HCT116 (cell line): ENCODE data around the gene TTC27. TPM values are rescaled to one million over a fixed set of nuclear protein-coding genes. Genes with fewer than 3 reads are reported as not detected.

ENCODE experiments used
- ATAC-seq: fragments of 200-7000 bp; cut with Tn5 transposase; 2 replicates; pipeline ENCODE4 v1.9.1; 2020; ENCODE audit warnings: mild to moderate bottlenecking, moderate library complexity
- BruUV-seq: library from RNA; stranded (reverse); fragments of 400-500 nt; replicated peaks from 2 replicates; lab custom pipeline; 2021; lab: Mats Ljungman, UMichigan
- CTCF ChIA-PET: fragments of 300-600 bp; sonication (Branson Sonifier 250); formaldehyde crosslinking; loops from one replicate; lab custom pipeline; 2021; ENCODE audit warnings: antibody characterized with exemption; lab: Charles Lee
- POLR2A ChIA-PET: fragments of 300-600, 350-600 bp; sonication (Branson Sonifier 250); formaldehyde crosslinking; loops from one replicate; lab custom pipeline; 2021; ENCODE audit warnings: antibody characterized with exemption; lab: Charles Lee
- RAD21 ChIA-PET, 2 experiments: fragments of 300-600 bp; sonication (Branson Sonifier 250); formaldehyde crosslinking; loops; one replicate each; lab custom pipeline; 2023; ENCODE audit warnings: low total read pairs in 2 of 2; ENCODE audit not compliant: uncharacterized antibody in 2 of 2, unreplicated experiment in 2 of 2, low non-redundant PET in 1 of 2; lab: Charles Lee
- DNase-seq: peaks from one replicate; pipeline ENCODE4 v3.0.0-alpha.2; 2010; ENCODE audit warnings: low read depth, low spot score
- H2AFZ ChIP-seq: fragments of 200-600 bp; shearing (Covaris generic), sonication (generic); 2 replicates; pipeline ENCODE4 v1.6.1; 2017; ENCODE audit warnings: low read depth, mixed run types, mixed read lengths, antibody characterized with exemption, low read length; ENCODE audit not compliant: poor library complexity, severe bottlenecking
- H3K27ac ChIP-seq: 2 replicates; pipeline ENCODE4 v1.5.1; 2012; ENCODE audit warnings: low read depth, low read length
- H3K27me3 ChIP-seq: fragments of 200-600 bp; sonication (generic); 2 replicates; pipeline ENCODE4 v1.6.1; 2016; ENCODE audit warnings: mixed run types, low read length, mixed read lengths; ENCODE audit not compliant: insufficient read depth
- H3K36me3 ChIP-seq, 2 experiments: fragments of 200-500 bp in 1 of 2; fragments of 200-600 bp in 1 of 2; sonication (Bioruptor generic) in 1 of 2; sonication (generic) in 1 of 2; 2 replicates each; pipeline versions ENCODE4 v1.5.1 to v1.6.1; 2014 to 2016; ENCODE audit warnings: low read length in 2 of 2, inconsistent platforms in 1 of 2, mixed read lengths in 1 of 2, mixed run types in 1 of 2; ENCODE audit not compliant: insufficient read depth in 2 of 2, control insufficient read depth in 1 of 2
- H3K4me1 ChIP-seq, 2 experiments: fragments of 200-600 bp in 1 of 2; sonication (generic) in 1 of 2; 2 replicates each; pipeline versions ENCODE4 v1.5.1 to v1.6.1; 2012 to 2017; ENCODE audit warnings: low read length in 2 of 2, inconsistent platforms in 1 of 2, mild to moderate bottlenecking in 1 of 2, mixed read lengths in 1 of 2, mixed run types in 1 of 2, moderate library complexity in 1 of 2; ENCODE audit not compliant: insufficient read depth in 2 of 2, control insufficient read depth in 1 of 2
- H3K4me2 ChIP-seq: fragments of 200-600 bp; sonication (generic); 2 replicates; pipeline ENCODE4 v1.6.1; 2017; ENCODE audit warnings: mixed run types, low read length, mixed read lengths
- H3K4me3 ChIP-seq, 2 experiments: fragments of 200-600 bp in 1 of 2; sonication (generic) in 1 of 2; replicated peaks in 1 of 2; 2 replicates each; pipeline ENCODE4 v1.5.1; 2011 to 2016; ENCODE audit warnings: low read length in 2 of 2, control low read depth in 1 of 2, low read depth in 1 of 2, mild to moderate bottlenecking in 1 of 2, mixed read lengths in 1 of 2, mixed run types in 1 of 2
- H3K79me2 ChIP-seq: fragments of 200-600 bp; sonication (generic); 2 replicates; pipeline ENCODE4 v1.6.1; 2017; ENCODE audit warnings: mild to moderate bottlenecking, mixed run types, low read length, moderate library complexity, mixed read lengths; ENCODE audit not compliant: insufficient read depth
- H3K9ac ChIP-seq: fragments of 200-600 bp; sonication (generic); 2 replicates; pipeline ENCODE4 v1.6.1; 2016; ENCODE audit warnings: low read length, mixed read lengths
- H3K9me2 ChIP-seq: fragments of 200-600 bp; sonication (generic), shearing (Covaris generic); 2 replicates; pipeline ENCODE4 v1.6.1; 2017; ENCODE audit warnings: mixed run types, mild to moderate bottlenecking, moderate library complexity; ENCODE audit not compliant: insufficient read depth
- H3K9me3 ChIP-seq, 2 experiments: fragments of 200-500 bp in 1 of 2; fragments of 200-600 bp in 1 of 2; sonication (Bioruptor generic) in 1 of 2; sonication (generic) in 1 of 2; 2 replicates each; pipeline ENCODE4 v1.6.1; 2014 to 2017; ENCODE audit warnings: low read length in 2 of 2, mixed read lengths in 2 of 2, inconsistent platforms in 1 of 2, low read depth in 1 of 2, mild to moderate bottlenecking in 1 of 2, mixed run types in 1 of 2, moderate library complexity in 1 of 2; ENCODE audit not compliant: control insufficient read depth in 1 of 2, insufficient read depth in 1 of 2
- H4K20me1 ChIP-seq: fragments of 200-600 bp; sonication (generic), shearing (Covaris generic); 2 replicates; pipeline ENCODE4 v1.6.1; 2017; ENCODE audit warnings: mixed run types, mild to moderate bottlenecking, moderate library complexity; ENCODE audit not compliant: insufficient read depth
- CBX3 ChIP-seq: IDR thresholded peaks from 2 replicates; pipeline ENCODE4 v1.6.1; 2012; ENCODE audit warnings: low read depth
- CEBPB ChIP-seq: IDR thresholded peaks from 2 replicates; pipeline ENCODE4 v1.6.1; 2012; ENCODE audit warnings: low read depth
- ELF1 ChIP-seq: IDR thresholded peaks from 2 replicates; pipeline ENCODE4 v1.6.1; 2012; ENCODE audit warnings: low read depth, borderline replicate concordance
- EZH2phosphoT487 ChIP-seq: fragments of 200-600 bp; IDR thresholded peaks from 2 replicates; pipeline ENCODE4 v1.6.1; 2018; ENCODE audit warnings: antibody characterized with exemption, borderline replicate concordance
- FOSL1 ChIP-seq: IDR thresholded peaks from 2 replicates; pipeline ENCODE4 v1.6.1; 2012; ENCODE audit warnings: low read depth
- JUND ChIP-seq: IDR thresholded peaks from 2 replicates; pipeline ENCODE4 v1.6.1; 2012
- MAX ChIP-seq: IDR thresholded peaks from 2 replicates; pipeline ENCODE4 v1.6.1; 2012
- POLR2A ChIP-seq: IDR thresholded peaks from 2 replicates; pipeline ENCODE4 v1.7.0; 2011; ENCODE audit warnings: borderline replicate concordance; ENCODE audit not compliant: insufficient read depth, insufficient read length; ENCODE audit errors: extremely low read depth
- RAD21 ChIP-seq: IDR thresholded peaks from 2 replicates; pipeline ENCODE4 v1.6.1; 2012; ENCODE audit warnings: low read depth, mild to moderate bottlenecking
- SIN3A ChIP-seq: IDR thresholded peaks from 2 replicates; pipeline ENCODE4 v1.6.1; 2012; ENCODE audit warnings: low read depth
- SP1 ChIP-seq: IDR thresholded peaks from 2 replicates; pipeline ENCODE4 v1.6.1; 2012; ENCODE audit warnings: low read depth
- SRF ChIP-seq: IDR thresholded peaks from 2 replicates; pipeline ENCODE4 v1.6.1; 2012; ENCODE audit warnings: low read depth
- TCF7L2 ChIP-seq: IDR thresholded peaks from 2 replicates; pipeline ENCODE4 v1.7.0; 2011; ENCODE audit warnings: borderline replicate concordance, inconsistent platforms; ENCODE audit not compliant: insufficient read depth, insufficient read length; ENCODE audit errors: extremely low read depth
- YY1 ChIP-seq: IDR thresholded peaks from 2 replicates; pipeline ENCODE4 v1.6.1; 2011; ENCODE audit warnings: low read length, low read depth, moderate library complexity, mild to moderate bottlenecking; ENCODE audit not compliant: insufficient replicate concordance; ENCODE audit errors: extremely low read depth
- ZBTB33 ChIP-seq: IDR thresholded peaks from 2 replicates; pipeline ENCODE4 v1.6.1; 2011; ENCODE audit warnings: mild to moderate bottlenecking, low read length, moderate library complexity; ENCODE audit not compliant: insufficient replicate concordance; ENCODE audit errors: extremely low read depth
- ZFX ChIP-seq: fragments of 450-650 bp; IDR thresholded peaks from 2 replicates; pipeline ENCODE4 v1.6.1; 2017
- intact Hi-C: fragments of 100-400 bp; cut with micrococcal nuclease; formaldehyde crosslinking; loops from 2 replicates; pipeline ENCODE4 v1.10.0; 2022
- total RNA-seq: library from RNA; stranded (reverse); gene quantifications from one replicate; pipeline ENCODE4 v1.2.1, GENCODE V29; 2021; ENCODE audit not compliant: unreplicated experiment
- TF ChIP-seq, protein P1 (sequence below): IDR thresholded peaks from 2 replicates; pipeline ENCODE4 v1.6.1; 2012

Gene TTC27
- total RNA-seq, 1 experiment from 2014 or later, result 24.4 TPM

DNA sequence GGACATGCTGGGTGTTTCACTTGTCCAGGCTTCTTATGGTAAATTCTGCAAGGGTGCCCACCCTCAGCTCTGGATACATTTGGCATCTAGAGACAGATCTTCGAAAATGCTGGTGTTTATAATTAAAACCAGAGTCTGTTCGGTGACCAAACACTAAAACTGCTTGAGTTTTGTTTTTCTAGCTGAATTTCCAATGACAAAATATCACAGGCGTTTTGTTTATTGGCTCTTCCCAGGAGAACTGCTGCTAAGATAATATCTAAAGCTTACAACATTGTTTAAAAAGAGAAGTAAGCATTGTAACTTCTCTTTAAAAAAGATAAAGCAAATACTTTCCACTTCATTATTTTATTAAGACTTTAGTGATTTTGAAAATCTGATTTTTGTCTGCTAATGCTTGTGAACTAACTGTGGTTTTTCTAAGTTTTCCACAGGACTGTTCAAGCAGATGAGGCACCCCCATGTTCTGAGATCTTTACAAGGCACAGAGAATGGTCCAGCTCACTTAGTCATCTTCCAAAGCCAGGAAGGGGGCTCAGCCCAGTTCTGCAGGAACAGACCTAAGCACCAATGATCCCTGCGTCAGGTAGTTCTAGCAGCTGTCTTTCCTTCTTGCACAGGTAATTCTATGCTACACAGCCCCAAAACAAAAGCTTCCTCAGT, 224.1 kb downstream of the TTC27 start:
- Histone ChIP-seq H3K9me2 (no peaks in the 10 kb centered on the region), H2AFZ (no peak overlapping the region), H3K79me2 (no peaks in the 10 kb centered on the region), H3K4me3 (no peak overlapping the region), H3K9ac (no peak overlapping the region), H3K9me3 (no peaks in the 10 kb centered on the region), H3K4me2 (no peak overlapping the region), H3K27ac (no peak overlapping the region), H4K20me1 (no peaks in the 10 kb centered on the region), H3K4me1 (no peaks in the 10 kb centered on the region), H3K36me3 (no peaks in the 10 kb centered on the region), H3K27me3 (no peaks in the 10 kb centered on the region)
- ChIA-PET CTCF (no interaction called here), RAD21 (no interaction called here), POLR2A (no interaction called here)
- DNase-seq (no peak), ATAC-seq (no peak)
- no TSS peak for BruUV-seq
- intact Hi-C loops, result no loop called here
- TF ChIP-seq POLR2A (no peak), SP1 (no peak), ZFX (no peak), CBX3 (no peak), SIN3A (no peak), EZH2phosphoT487 (no peak)

- H4K20me1 ChIP-seq, result no peaks in the 10 kb centered on the region
- no TSS peak for BruUV-seq
- CTCF ChIA-PET, result no interaction called here
- no peak for TF ChIP-seq SP1
- no peak for TF ChIP-seq SRF
- TF ChIP-seq CBX3, result no peak
- no peak for TF ChIP-seq ZFX
- no peak for TF ChIP-seq TCF7L2
- no peak for TF ChIP-seq SIN3A
- no peak for TF ChIP-seq ELF1
- no peak for TF ChIP-seq MAX
- no peak for TF ChIP-seq POLR2A
- no peak for TF ChIP-seq YY1
- TF ChIP-seq EZH2phosphoT487, result no peak
- no peak for TF ChIP-seq RAD21
- TF ChIP-seq JUND, result no peak
- TF ChIP-seq ZBTB33, result no peak
- TF ChIP-seq, protein P1, sequence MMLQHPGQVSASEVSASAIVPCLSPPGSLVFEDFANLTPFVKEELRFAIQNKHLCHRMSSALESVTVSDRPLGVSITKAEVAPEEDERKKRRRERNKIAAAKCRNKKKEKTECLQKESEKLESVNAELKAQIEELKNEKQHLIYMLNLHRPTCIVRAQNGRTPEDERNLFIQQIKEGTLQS, result no peak
- no peak for TF ChIP-seq FOSL1
- TF ChIP-seq CEBPB, result no peak
Measured at GRCh38 chr2:32852856-32853255, 225.0 kb downstream of the TTC27 start.

More at GRCh38 chr2:32852856-32853255, 225.0 kb downstream of the TTC27 start:
- Histone ChIP-seq H3K9me3 (no peaks in the 10 kb centered on the region), H3K27ac (no peak overlapping the region), H3K4me3 (no peak overlapping the region), H3K4me1 (no peaks in the 10 kb centered on the region), H3K9ac (no peak overlapping the region), H3K9me2 (no peaks in the 10 kb centered on the region), H3K36me3 (no peaks in the 10 kb centered on the region), H3K27me3 (no peaks in the 10 kb centered on the region), H3K4me2 (no peak overlapping the region), H3K79me2 (no peaks in the 10 kb centered on the region), H2AFZ (no peak overlapping the region)
- DNase-seq (no peak), ATAC-seq (no peak)
- RAD21 ChIA-PET, result no interaction called here
- intact Hi-C loops, result no loop called here
- POLR2A ChIA-PET, result no interaction called here
